HG03097 (cell line): ENCODE measurements around the gene KRT20.
"Not testable (repeated sequence)": the region's sequence is repeated elsewhere in the genome, so short reads cannot be mapped to it uniquely, and the experiment has no call there.

ENCODE experiments used
- ATAC-seq: cut with Tn5 transposase; IDR thresholded peaks from one replicate; pipeline ENCODE4 v1.9.1; 2021; ENCODE audit not compliant: unreplicated experiment, low FRiP score

KRT20 gene, protein sequence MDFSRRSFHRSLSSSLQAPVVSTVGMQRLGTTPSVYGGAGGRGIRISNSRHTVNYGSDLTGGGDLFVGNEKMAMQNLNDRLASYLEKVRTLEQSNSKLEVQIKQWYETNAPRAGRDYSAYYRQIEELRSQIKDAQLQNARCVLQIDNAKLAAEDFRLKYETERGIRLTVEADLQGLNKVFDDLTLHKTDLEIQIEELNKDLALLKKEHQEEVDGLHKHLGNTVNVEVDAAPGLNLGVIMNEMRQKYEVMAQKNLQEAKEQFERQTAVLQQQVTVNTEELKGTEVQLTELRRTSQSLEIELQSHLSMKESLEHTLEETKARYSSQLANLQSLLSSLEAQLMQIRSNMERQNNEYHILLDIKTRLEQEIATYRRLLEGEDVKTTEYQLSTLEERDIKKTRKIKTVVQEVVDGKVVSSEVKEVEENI

DNA sequence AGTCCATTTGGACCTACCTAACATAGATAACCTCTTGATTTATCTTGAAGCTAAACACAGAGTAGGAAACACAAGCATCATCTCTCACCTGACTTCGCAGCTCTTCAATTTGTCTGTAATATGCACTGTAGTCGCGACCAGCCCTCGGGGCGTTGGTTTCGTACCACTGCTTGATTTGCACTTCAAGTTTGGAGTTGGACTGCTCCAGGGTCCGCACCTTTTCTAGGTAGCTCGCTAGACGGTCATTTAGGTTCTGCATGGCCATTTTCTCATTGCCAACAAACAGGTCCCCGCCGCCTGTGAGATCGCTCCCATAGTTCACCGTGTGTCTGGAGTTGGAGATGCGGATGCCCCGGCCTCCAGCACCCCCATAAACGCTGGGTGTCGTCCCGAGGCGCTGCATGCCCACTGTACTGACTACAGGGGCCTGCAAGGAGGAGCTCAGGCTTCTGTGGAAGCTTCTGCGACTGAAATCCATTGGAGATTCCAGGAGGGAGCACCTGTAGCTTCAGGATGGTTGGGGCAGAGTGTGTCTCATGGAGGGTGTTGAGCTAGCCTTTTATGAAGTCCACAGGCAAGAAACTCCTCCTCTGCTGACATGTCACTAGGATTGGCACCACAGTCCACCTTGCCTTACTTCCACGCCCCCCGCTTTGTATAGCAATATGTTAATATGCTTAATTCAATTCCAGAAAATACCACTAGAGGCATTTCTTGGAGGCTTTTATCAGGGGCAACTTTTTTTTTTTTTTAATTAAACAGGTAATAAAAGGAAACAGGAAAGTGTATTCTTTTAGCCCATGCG lies at the start of gene KRT20:
KRT20 (minus strand) TSS at position 535 of the 805 bp plus-strand sequence; CDS start at position 478, 57 bp downstream.
- ATAC-seq: no peak

- ATAC-seq: no peak
These were observed 47.6 kb upstream of the KRT20 start for GRCh38 chr17:40932608-40933007.

DNA sequence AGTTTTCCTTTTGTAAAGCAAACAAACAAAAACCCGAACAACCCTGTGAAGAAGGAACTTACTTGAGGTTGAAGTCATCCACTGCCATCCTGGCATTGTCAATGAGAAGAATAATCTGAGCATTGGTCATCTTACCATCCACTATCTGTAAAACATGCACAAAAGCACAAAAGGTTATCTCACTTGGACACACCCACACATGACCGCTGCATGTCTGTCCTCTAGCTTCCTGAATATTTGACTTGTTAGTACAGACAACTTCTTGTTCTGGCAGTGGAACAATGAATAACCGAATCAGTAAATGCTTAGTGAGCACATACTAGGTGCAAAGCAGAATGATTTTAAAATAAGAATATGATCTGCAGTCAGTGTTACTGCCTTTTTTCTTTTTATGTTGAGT lies 46.3 kb upstream of the KRT20 start:
- ATAC-seq: no peak

DNA sequence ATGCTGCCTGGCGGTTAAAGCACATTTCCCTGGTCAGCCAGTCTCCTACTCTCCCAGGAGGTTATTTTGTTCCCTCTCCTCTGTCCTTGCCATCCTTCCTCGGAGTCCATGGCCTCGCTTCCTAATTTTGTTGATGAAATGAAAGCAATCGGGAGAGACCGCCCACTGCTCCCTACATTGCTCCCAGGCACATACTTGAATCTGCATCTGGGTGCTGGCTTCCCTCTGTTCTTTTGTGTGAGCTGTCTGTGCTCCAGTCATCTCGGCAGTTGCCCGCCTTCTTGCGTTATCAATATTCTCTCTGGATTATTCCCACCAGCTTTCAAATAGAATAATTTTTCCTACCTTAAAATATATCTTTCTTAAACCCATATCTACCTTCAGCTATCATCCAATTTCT lies 41.3 kb upstream of the KRT20 start:
- ATAC-seq: no peak

GRCh38 chr17:40922239-40922638 lies 37.2 kb upstream of the KRT20 start:
- no peak for ATAC-seq

- no peak for ATAC-seq
These were observed 36.0 kb upstream of the KRT20 start for GRCh38 chr17:40921026-40921425.

GRCh38 chr17:40917116-40917515 lies 32.1 kb upstream of the KRT20 start:
- not testable (repeated sequence) for ATAC-seq

DNA sequence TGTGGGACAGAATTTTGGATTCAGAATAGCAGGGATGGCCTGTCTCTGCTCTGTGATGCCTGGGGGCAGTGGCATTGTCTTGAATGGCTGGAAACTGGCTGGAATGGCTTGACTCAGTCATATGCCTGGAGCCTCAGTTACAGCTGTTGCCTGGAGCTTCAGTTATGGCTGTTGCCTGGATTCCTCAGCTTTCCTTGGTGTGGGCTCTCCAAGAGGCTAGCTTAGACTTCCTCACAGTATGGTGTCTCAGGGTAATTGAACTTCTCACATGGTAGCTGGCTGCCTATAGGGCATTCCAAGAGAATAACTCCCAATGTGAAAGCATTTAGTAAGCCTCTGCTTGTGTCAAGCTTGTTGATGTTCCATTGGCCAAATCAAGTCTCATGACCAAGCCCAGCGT lies 31.3 kb upstream of the KRT20 start:
- no peak for ATAC-seq

DNA sequence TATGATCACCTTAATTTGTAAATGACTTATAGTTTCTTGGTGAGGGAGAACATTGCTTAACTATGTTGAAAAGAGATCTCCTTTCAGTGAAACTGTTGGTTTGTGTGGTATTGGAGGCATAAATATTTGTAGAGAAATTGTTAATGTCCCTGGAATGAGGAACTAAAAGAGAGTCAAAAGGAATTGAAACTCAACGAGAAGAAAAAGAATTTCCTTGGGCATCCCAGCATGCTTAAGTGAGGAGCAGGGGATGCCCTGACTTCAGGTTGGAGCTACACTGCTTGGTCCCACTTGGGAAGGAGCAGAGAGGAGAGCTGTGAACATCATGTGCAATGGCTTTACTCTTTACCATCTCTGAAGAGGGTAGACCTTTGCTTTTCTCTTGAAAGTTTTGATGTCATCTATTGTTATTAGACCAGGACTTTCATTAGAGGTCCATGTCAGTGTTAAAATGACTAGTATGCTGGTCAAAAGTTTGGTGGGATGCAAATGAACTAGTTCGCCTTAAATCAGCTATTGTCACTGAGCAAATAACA lies 30.7 kb upstream of the KRT20 start:
- no peak for ATAC-seq

DNA sequence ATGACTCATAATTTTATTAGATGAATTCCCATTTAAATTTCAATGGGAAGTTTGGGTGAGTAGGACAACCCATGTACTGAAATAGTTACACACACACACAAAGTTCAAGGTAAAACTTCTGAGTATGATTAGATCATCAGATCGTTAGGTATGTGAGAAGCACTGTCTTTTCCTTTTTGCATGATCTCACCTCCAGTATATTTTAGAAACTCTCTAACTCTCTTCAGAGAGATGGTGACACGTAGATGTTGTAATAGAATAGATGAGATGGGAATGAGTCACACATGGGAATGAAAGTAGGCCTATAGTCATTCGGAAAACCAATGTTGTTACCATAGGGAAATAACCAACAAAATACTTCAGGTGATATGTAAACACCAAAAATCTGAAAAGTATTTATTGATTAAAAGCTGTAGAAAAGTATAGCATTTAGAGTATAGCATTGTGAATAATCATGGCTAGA lies 30.2 kb upstream of the KRT20 start:
- no peak for ATAC-seq

GRCh38 chr17:40914075-40914855 lies 29.2 kb upstream of the KRT20 start:
- no peak for ATAC-seq

GRCh38 chr17:40912486-40913210 lies 27.6 kb upstream of the KRT20 start:
- ATAC-seq: no peak

DNA sequence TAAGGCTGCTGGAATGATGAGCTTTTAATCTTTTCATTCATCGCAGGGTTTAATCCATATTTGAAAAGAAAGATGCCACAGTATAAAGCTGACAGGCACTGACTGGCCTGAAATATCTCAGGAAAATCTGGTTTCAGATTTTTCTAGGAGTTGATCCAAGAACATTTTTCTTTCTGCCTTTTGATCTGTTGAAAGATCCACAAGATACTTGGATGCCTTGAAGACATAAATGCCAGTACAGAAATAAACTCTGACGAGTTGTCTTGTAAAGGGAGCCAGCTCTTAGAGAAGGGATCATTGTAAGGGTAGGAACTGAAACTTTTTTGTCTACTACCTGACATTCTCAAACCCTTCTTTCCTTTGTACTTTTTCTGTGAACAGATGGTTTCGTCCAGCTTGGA lies 25.4 kb upstream of the KRT20 start:
- ATAC-seq: no peak

DNA sequence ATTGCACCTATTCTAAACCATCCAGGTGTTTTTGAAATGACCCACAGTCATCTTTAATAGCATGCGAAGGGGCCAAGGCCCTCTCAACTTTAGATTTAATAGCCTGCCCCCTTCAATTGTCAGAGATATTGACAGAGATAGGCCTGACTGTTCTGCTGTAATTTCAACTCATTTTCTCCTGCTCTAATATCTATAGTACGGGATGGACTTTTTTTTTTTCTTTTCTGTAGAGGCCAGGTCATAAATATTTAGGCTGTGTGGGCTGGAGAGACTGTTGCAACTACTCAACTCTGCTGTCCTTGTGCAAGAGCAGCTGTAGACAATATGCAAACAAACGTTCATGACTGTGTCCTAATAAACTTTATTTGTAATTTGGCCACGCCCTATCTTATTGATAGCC lies 24.7 kb upstream of the KRT20 start:
- ATAC-seq: no peak

DNA sequence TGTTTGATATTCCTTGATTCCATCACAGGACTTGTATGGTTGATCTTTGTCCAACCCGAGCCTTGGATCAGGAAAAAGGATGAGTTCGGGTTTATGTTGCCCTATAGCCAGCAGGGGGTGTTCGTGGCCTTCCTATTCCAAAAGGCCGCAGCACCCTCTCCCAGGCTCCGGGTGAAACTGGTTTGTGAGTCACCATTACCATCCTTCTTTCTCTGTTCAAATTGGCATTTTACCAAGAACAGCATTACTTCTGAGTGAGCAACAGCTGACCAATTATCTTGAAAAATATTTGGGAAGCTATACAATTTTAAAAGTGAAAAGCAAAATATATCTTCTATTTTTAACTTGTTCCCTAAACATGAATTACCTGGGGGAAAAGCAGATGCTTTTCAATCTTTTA lies 24.3 kb upstream of the KRT20 start:
- ATAC-seq: no peak

GRCh38 chr17:40906613-40907012 lies 21.6 kb upstream of the KRT20 start:
- ATAC-seq: no peak

DNA sequence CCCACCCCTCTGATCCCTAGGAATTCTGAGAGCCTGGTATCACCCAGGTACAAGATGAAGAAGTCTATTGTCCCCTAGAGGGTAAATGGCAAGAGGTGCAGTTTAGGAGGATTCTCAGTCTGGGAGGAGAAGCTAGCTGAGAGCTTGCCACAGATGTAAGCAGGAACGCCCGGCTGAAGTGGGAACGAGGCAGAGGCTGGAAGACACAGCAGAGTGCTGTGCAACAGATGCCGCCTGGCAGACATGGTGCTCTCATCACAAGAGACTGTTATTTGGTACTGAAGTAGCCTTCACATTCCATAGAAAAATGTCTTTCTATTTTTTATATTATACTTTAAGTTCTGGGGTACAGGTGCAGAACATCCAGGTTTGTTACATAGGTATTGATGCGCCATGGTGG lies 20.3 kb upstream of the KRT20 start:
- ATAC-seq: no peak

GRCh38 chr17:40903129-40903847 lies 18.2 kb upstream of the KRT20 start:
- no peak for ATAC-seq

GRCh38 chr17:40902498-40902897 lies 17.5 kb upstream of the KRT20 start:
- ATAC-seq: no peak
